Nephron (organoid): ENCODE data around the gene VWF.

ENCODE experiments used
- H3K27ac Mint-ChIP-seq, 3 experiments: 2 replicates each; pipeline ENCODE4 v1.8.0; 2020; ENCODE audit warnings: mixed read lengths in 3 of 3, mild to moderate bottlenecking in 2 of 3, moderate library complexity in 1 of 3
- H3K27me3 Mint-ChIP-seq: 2 replicates; pipeline ENCODE4 v1.8.0; 2021; ENCODE audit warnings: low read depth, mild to moderate bottlenecking, moderate library complexity, mixed read lengths
- H3K36me3 Mint-ChIP-seq: 2 replicates; pipeline ENCODE4 v1.8.0; 2020; ENCODE audit warnings: low read depth, mixed read lengths
- H3K4me1 Mint-ChIP-seq: 2 replicates; pipeline ENCODE4 v1.8.0; 2020; ENCODE audit warnings: mixed read lengths
- H3K4me3 Mint-ChIP-seq, 3 experiments: 2 replicates each; pipeline ENCODE4 v1.8.0; 2020; ENCODE audit warnings: mild to moderate bottlenecking in 3 of 3, mixed read lengths in 3 of 3, moderate library complexity in 2 of 3
- H3K9me3 Mint-ChIP-seq: 2 replicates; pipeline ENCODE4 v1.8.0; 2020; ENCODE audit warnings: mixed read lengths
- TF ChIP-seq, protein P1 (sequence below), 3 experiments: fragments of 200-600 bp; sonication (generic); IDR thresholded peaks; one replicate each; pipeline ENCODE4 v1.5.0; 2021; ENCODE audit warnings: antibody characterized with exemption in 3 of 3; ENCODE audit not compliant: unreplicated experiment in 3 of 3

VWF gene

DNA sequence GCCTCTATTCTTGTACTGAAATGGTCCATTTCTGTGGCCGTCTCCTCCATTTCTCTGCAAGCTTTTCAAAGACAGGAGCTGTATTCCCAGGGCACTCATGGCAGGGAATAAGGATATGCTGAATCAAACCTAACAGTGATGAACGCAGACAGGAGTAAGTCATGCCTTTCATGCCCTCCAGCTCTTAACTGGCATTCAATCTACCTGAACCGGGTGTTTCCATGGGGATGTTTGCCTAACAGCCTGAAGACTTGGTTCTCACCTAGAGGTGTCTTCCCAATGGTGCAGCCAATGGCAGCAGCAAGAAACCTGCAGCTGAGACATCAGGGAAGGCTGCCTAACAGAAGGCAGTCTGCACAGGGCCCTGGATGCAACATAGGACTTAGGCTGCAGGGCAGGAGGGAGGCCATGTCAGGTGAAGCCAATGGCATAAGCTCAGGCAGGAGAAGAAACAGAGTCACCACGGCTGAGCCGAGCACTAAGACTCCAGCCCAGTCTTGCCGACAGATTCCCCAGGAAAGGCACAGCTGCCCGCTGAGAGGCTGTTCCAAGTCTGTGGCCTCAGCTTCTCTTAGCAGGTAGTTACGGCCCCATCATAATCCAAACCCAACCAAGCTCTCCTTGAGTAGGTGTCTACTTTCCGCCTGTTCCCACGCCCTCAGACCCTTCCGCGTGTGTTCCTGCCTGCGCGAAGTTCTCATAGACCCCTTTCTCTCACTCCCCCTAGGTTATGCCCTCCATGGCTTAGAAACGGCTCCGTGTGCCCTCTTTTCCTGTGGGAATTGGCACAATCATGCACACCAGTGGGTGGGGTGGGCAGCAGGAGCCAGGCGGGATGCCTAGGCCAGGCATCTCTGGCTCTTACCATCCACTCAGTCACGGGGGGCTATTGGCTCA lies 44.1 kb downstream of the VWF start:
- TF ChIP-seq, protein P1, sequence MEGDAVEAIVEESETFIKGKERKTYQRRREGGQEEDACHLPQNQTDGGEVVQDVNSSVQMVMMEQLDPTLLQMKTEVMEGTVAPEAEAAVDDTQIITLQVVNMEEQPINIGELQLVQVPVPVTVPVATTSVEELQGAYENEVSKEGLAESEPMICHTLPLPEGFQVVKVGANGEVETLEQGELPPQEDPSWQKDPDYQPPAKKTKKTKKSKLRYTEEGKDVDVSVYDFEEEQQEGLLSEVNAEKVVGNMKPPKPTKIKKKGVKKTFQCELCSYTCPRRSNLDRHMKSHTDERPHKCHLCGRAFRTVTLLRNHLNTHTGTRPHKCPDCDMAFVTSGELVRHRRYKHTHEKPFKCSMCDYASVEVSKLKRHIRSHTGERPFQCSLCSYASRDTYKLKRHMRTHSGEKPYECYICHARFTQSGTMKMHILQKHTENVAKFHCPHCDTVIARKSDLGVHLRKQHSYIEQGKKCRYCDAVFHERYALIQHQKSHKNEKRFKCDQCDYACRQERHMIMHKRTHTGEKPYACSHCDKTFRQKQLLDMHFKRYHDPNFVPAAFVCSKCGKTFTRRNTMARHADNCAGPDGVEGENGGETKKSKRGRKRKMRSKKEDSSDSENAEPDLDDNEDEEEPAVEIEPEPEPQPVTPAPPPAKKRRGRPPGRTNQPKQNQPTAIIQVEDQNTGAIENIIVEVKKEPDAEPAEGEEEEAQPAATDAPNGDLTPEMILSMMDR (IDR thresholded peaks at IDR 0.05; ENCODE audit: unreplicated experiment in 3 of 3): no peak
- no peaks in the 10 kb centered on the region for H3K9me3 Mint-ChIP-seq
- no peaks in the 10 kb centered on the region for H3K36me3 Mint-ChIP-seq
- peaks cover 16% of the 10 kb centered on the region for H3K27me3 Mint-ChIP-seq
- H3K4me3 Mint-ChIP-seq: no peak overlapping the region
- H3K27ac Mint-ChIP-seq: no peak overlapping the region
- H3K4me1 Mint-ChIP-seq: peaks cover 40% of the 10 kb centered on the region

DNA sequence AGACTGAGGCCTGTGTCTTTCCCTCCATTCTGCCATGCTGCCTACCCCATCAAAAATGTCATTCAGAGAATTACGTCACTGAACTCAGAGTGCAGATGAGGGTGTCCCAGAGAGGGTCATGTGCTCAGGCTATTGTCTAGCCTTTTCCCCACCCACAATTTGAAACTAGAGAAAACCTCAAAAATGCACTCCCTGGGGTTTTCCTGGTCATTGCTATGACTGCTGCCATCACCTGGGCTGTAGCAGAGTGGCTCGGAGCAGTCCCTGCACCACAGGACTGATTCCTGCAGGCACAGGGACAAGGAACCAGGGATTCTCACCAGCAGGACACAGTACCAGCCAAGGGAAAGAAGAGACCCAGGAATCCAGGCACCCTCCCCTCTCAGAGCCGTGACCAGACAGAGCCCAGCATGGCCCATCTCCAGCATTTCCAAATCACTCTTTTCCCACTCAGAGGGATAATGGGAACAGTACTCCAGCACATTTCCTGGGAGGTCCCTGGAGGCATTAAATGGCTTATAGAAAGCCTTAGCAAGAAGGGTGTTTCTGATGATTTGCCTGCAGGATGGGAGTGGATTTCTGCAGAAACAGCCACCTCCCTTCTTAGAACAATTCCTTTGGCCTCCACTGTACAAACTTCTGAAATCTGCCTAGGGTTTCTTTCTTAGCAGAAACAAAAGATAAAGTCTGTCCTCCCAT lies 45.9 kb downstream of the VWF start:
- TF ChIP-seq, protein P1 (IDR thresholded peaks at IDR 0.05; ENCODE audit: unreplicated experiment in 3 of 3): no peak
- H3K9me3 Mint-ChIP-seq: no peaks in the 10 kb centered on the region
- no peak overlapping the region for H3K27ac Mint-ChIP-seq
- peaks cover 27% of the 10 kb centered on the region for H3K4me1 Mint-ChIP-seq
- H3K36me3 Mint-ChIP-seq: no peaks in the 10 kb centered on the region
- peaks cover 16% of the 10 kb centered on the region for H3K27me3 Mint-ChIP-seq
- H3K4me3 Mint-ChIP-seq: no peak overlapping the region

DNA sequence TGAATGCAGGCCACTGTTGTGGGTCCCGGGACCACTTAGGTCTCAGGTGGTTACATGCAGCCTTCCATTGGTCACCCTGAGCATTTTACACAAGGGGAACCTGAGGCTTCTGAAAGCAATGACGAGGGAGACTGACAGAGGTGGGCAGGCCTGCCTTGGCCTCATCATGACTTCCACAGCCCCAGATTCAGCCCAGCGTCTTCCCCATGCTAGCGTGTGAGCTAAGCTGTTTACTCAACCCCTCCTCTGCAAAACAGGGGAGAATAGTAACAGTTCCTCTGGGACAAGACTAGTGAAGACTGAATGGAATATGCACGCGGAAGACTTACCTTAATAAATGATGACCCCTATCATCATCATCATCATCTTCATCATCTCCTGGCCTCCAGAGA lies 46.8 kb downstream of the VWF start:
- Mint-ChIP-seq H3K27me3 (peaks cover 16% of the 10 kb centered on the region), H3K27ac (no peak overlapping the region), H3K4me1 (peaks cover 23% of the 10 kb centered on the region), H3K4me3 (no peak overlapping the region), H3K9me3 (no peaks in the 10 kb centered on the region), H3K36me3 (no peaks in the 10 kb centered on the region)
- TF ChIP-seq, protein P1 (IDR thresholded peaks at IDR 0.05; ENCODE audit: unreplicated experiment in 3 of 3): no peak

DNA sequence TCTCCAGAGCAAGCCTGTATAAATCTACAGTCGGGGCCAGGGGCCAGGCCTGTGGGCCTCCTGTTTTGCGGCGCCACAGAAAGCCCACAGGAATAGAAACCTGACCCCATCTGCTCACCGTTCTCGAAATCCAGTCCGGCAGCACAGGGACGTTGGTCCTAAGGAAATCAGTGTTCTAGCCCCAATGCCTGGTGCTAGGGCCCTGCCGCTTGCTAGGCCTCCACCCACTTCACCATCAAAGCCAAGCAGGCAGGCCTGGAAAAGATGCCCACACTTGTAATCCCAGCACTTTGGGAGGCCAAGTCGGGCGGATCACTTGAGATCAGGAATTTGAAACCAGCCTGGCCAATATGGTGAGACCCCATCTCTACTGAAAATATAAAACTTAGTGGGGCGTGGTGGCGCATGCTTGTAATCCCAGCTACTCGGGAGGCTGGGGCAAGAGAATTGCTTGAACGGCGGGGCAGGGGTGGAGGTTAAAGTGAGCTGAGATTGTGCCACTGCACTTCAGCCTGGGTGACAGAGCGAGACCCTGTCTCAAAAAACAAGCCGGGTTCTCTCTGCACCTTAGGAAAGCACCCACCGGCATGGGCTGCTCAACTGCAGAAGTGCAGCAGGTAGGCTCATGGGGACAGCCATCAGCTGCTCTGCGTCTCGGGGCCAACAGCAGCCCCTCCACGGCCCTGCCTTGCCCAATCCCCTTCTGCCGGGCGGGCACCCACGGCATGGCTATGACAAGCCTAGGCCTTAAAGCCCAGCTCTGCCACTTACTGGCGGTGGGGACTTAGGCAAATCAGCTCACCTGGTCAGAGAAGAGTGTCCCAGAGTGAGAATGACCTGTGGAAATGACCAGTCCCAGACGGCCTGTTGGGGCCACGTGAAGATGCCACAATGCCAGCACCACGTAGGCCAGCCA lies 47.4 kb downstream of the VWF start:
- H3K4me3 Mint-ChIP-seq: no peak overlapping the region
- H3K4me1 Mint-ChIP-seq: peaks cover 18% of the 10 kb centered on the region
- H3K27ac Mint-ChIP-seq: peak overlapping the region in 1 of 3 experiments; percentile 18
- peaks cover 16% of the 10 kb centered on the region for H3K27me3 Mint-ChIP-seq
- H3K9me3 Mint-ChIP-seq: no peaks in the 10 kb centered on the region
- TF ChIP-seq, protein P1 (IDR thresholded peaks at IDR 0.05; ENCODE audit: unreplicated experiment in 3 of 3): no peak
- H3K36me3 Mint-ChIP-seq: no peaks in the 10 kb centered on the region

DNA sequence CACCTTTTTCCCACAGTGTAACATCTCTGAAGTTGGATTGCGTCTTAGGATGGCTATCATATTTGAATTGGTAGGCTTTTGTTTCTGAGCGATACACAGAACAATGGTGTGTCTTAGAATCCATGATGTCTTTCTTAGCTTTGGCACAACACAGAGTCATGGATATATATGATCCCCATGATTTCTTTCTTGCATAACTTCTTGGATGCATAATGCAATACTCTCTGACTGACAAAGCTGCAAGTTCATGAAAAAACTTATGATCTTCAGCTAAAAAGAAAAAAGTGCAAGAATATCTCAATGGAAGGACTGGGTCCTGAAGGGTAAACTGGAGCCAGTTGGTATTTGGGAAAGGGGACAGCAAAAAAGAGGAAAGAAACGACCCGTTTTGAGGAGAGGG lies 48.1 kb downstream of the VWF start:
- peaks cover 18% of the 10 kb centered on the region for H3K27me3 Mint-ChIP-seq
- peaks cover 14% of the 10 kb centered on the region for H3K4me1 Mint-ChIP-seq
- no peaks in the 10 kb centered on the region for H3K9me3 Mint-ChIP-seq
- no peaks in the 10 kb centered on the region for H3K36me3 Mint-ChIP-seq
- H3K27ac Mint-ChIP-seq: peak overlapping the region in 1 of 3 experiments; percentile 18
- H3K4me3 Mint-ChIP-seq: no peak overlapping the region
- TF ChIP-seq, protein P1 (IDR thresholded peaks at IDR 0.05; ENCODE audit: unreplicated experiment in 3 of 3): no peak
